Measurements from ENCODE around the gene IL23R.

IL23R gene

GRCh38 chr1:67236277-67236676 is 70.0 kb downstream of the IL23R start:
- Histone ChIP-seq H2AFZ (ENCODE audit: low read depth, low read length) (no peak overlapping the region), H4K20me1 (ENCODE audit: insufficient read depth, low read length) (no peaks in the 10 kb centered on the region), H3K9ac (ENCODE audit: low read depth, low read length) (no peak overlapping the region), H3K4me1 (ENCODE audit: insufficient read depth, low read length) (no peaks in the 10 kb centered on the region), H3K27me3 (ENCODE audit: insufficient read depth, low read length, poor library complexity) (peaks cover 4% of the 10 kb centered on the region), H3K36me3 (ENCODE audit: insufficient read depth, low read length) (no peaks in the 10 kb centered on the region), H3K9me3 (ENCODE audit: insufficient read depth, low read length, severe bottlenecking) (no peaks in the 10 kb centered on the region), H3K4me3 (ENCODE audit: low read depth in 1 of 2, low read length in 2 of 2) (no peak overlapping the region), H3K79me2 (ENCODE audit: insufficient read depth, low read length) (no peaks in the 10 kb centered on the region), H3K4me2 (ENCODE audit: insufficient read depth, low read length) (no peak overlapping the region), H3K27ac (ENCODE audit: low read length) (no peak overlapping the region)
- no peak for ATAC-seq (ENCODE audit: insufficient read depth, low read depth)
- TF ChIP-seq CTCF (IDR thresholded peaks at IDR 0.05; ENCODE audit: borderline replicate concordance, extremely low read depth, low read length, poor library complexity, severe bottlenecking) (no peak), EZH2 (IDR thresholded peaks at IDR 0.05; ENCODE audit: borderline replicate concordance, low read depth, low read length, severe bottlenecking) (no peak)
- no peak for DNase-seq

GRCh38 chr1:67239738-67240137 is 73.5 kb downstream of the IL23R start:
- H4K20me1 ChIP-seq (ENCODE audit: insufficient read depth, low read length) = no peaks in the 10 kb centered on the region
- no peaks in the 10 kb centered on the region for H3K79me2 ChIP-seq (ENCODE audit: insufficient read depth, low read length)
- H3K36me3 ChIP-seq (ENCODE audit: insufficient read depth, low read length) = no peaks in the 10 kb centered on the region
- H3K4me3 ChIP-seq (ENCODE audit: low read depth in 1 of 2, low read length in 2 of 2) = no peak overlapping the region
- no peak for DNase-seq
- H3K9ac ChIP-seq (ENCODE audit: low read depth, low read length) = no peak overlapping the region
- no peaks in the 10 kb centered on the region for H3K4me1 ChIP-seq (ENCODE audit: insufficient read depth, low read length)
- no peak overlapping the region for H2AFZ ChIP-seq (ENCODE audit: low read depth, low read length)
- no peaks in the 10 kb centered on the region for H3K9me3 ChIP-seq (ENCODE audit: insufficient read depth, low read length, severe bottlenecking)
- no peak for ATAC-seq (ENCODE audit: insufficient read depth, low read depth)
- TF ChIP-seq EZH2 (IDR thresholded peaks at IDR 0.05; ENCODE audit: borderline replicate concordance, low read depth, low read length, severe bottlenecking) (no peak), CTCF (IDR thresholded peaks at IDR 0.05; ENCODE audit: borderline replicate concordance, extremely low read depth, low read length, poor library complexity, severe bottlenecking) (no peak)
- H3K27ac ChIP-seq (ENCODE audit: low read length) = no peak overlapping the region
- peaks cover 4% of the 10 kb centered on the region for H3K27me3 ChIP-seq (ENCODE audit: insufficient read depth, low read length, poor library complexity)
- no peak overlapping the region for H3K4me2 ChIP-seq (ENCODE audit: insufficient read depth, low read length)

DNA sequence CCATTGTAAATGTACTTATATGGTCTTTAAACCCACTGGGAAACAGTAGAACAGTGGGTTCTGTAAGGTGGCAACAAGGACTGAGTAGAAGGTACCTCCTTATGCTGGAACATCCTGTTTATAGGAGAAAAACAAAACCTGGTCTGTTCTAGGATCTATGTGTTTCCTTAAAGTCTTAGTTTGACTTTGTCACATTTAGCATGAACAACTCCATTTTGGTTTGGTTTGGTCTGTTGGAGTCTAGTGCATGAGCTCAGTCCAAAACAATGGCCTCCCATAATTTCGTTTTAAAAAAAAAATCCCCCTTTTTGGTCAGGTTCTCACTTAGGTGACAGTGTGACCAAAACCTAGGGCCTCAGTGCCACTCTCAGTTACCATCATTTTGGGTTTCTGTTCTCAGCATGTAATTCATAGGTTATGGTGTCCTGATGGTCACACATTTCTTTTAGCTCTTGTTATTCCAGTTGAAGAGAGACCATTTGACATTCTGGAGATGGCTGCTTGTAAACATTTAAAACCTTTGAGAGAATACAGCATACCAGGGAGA is 75.0 kb downstream of the IL23R start:
- no peak overlapping the region for H2AFZ ChIP-seq (ENCODE audit: low read depth, low read length)
- H3K79me2 ChIP-seq (ENCODE audit: insufficient read depth, low read length) = no peaks in the 10 kb centered on the region
- DNase-seq (no peak), ATAC-seq (ENCODE audit: insufficient read depth, low read depth) (no peak)
- H4K20me1 ChIP-seq (ENCODE audit: insufficient read depth, low read length) = no peaks in the 10 kb centered on the region
- no peaks in the 10 kb centered on the region for H3K36me3 ChIP-seq (ENCODE audit: insufficient read depth, low read length)
- no peaks in the 10 kb centered on the region for H3K27me3 ChIP-seq (ENCODE audit: insufficient read depth, low read length, poor library complexity)
- no peak overlapping the region for H3K27ac ChIP-seq (ENCODE audit: low read length)
- no peak for TF ChIP-seq CTCF (IDR thresholded peaks at IDR 0.05; ENCODE audit: borderline replicate concordance, extremely low read depth, low read length, poor library complexity, severe bottlenecking)
- TF ChIP-seq EZH2 (IDR thresholded peaks at IDR 0.05; ENCODE audit: borderline replicate concordance, low read depth, low read length, severe bottlenecking) = no peak
- H3K4me2 ChIP-seq (ENCODE audit: insufficient read depth, low read length) = no peak overlapping the region
- no peak overlapping the region for H3K4me3 ChIP-seq (ENCODE audit: low read depth in 1 of 2, low read length in 2 of 2)
- H3K9me3 ChIP-seq (ENCODE audit: insufficient read depth, low read length, severe bottlenecking) = no peaks in the 10 kb centered on the region
- H3K9ac ChIP-seq (ENCODE audit: low read depth, low read length) = no peak overlapping the region
- H3K4me1 ChIP-seq (ENCODE audit: insufficient read depth, low read length) = no peaks in the 10 kb centered on the region

DNA sequence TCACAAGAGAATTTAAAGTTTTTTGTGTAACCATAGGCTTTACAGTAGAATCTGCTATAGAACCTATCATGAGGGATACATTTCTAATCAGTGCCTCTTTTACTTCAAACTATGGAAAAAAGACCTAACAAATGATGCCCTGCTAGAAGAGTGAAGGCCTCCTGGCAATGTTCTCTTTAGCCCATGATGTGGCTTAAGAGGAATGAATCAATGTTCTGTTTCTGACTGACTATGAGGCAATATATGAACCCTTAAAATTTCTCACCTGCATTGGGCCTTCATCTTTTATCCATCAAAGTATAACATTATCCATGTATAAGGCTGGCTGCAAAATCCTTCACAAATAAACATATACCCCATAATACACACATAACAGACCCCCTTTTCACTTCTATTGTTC is 75.8 kb downstream of the IL23R start:
- Histone ChIP-seq H2AFZ (ENCODE audit: low read depth, low read length) (no peak overlapping the region), H3K4me1 (ENCODE audit: insufficient read depth, low read length) (no peaks in the 10 kb centered on the region)
- TF ChIP-seq CTCF (IDR thresholded peaks at IDR 0.05; ENCODE audit: borderline replicate concordance, extremely low read depth, low read length, poor library complexity, severe bottlenecking) = no peak
- TF ChIP-seq EZH2 (IDR thresholded peaks at IDR 0.05; ENCODE audit: borderline replicate concordance, low read depth, low read length, severe bottlenecking) = no peak

More for the DNA sequence above, 75.8 kb downstream of the IL23R start:
- Histone ChIP-seq H3K4me2 (ENCODE audit: insufficient read depth, low read length) (no peak overlapping the region), H3K9ac (ENCODE audit: low read depth, low read length) (no peak overlapping the region), H3K4me3 (ENCODE audit: low read depth in 1 of 2, low read length in 2 of 2) (no peak overlapping the region), H3K9me3 (ENCODE audit: insufficient read depth, low read length, severe bottlenecking) (no peaks in the 10 kb centered on the region), H4K20me1 (ENCODE audit: insufficient read depth, low read length) (no peaks in the 10 kb centered on the region), H3K27ac (ENCODE audit: low read length) (no peak overlapping the region), H3K36me3 (ENCODE audit: insufficient read depth, low read length) (no peaks in the 10 kb centered on the region), H3K79me2 (ENCODE audit: insufficient read depth, low read length) (no peaks in the 10 kb centered on the region), H3K27me3 (ENCODE audit: insufficient read depth, low read length, poor library complexity) (no peaks in the 10 kb centered on the region)
- ATAC-seq (ENCODE audit: insufficient read depth, low read depth) = no peak
- DNase-seq = no peak
